ENCODE data around the gene CRYL1.

CRYL1 gene

GRCh38 chr13:20525601-20526544 lies at the start of gene CRYL1:
Gene CRYL1 (minus strand): TSS chr13:20525857. CDS start chr13:20525794, 63 bp downstream.
- no peak for DNase-seq

- DNase-seq = no peak
Observed at GRCh38 chr13:20573636-20574035, 48.0 kb upstream of the CRYL1 start.

GRCh38 chr13:20573186-20573585 lies 47.5 kb upstream of the CRYL1 start:
- DNase-seq = no peak

GRCh38 chr13:20571676-20572075 lies 46.0 kb upstream of the CRYL1 start:
- no peak for DNase-seq

GRCh38 chr13:20570517-20570916 lies 44.9 kb upstream of the CRYL1 start:
- DNase-seq = no peak

- DNase-seq = no peak
Observed at GRCh38 chr13:20567881-20568528, 42.3 kb upstream of the CRYL1 start.

GRCh38 chr13:20566898-20567874 lies 41.5 kb upstream of the CRYL1 start, which contains the start of gene IFT88:
Gene IFT88 (plus strand): TSS chr13:20567157. CDS start chr13:20574386, 7,229 bp downstream.
- peak; percentile 49 for DNase-seq

GRCh38 chr13:20566468-20566897 lies 40.8 kb upstream of the CRYL1 start:
- DNase-seq = no peak

- no peak for DNase-seq
Observed at GRCh38 chr13:20565115-20565736, 39.6 kb upstream of the CRYL1 start.

- DNase-seq = no peak
Observed at GRCh38 chr13:20561741-20562140, 36.1 kb upstream of the CRYL1 start.

GRCh38 chr13:20559659-20560356 lies 34.2 kb upstream of the CRYL1 start:
- no peak for DNase-seq

GRCh38 chr13:20558982-20559381 lies 33.3 kb upstream of the CRYL1 start:
- no peak for DNase-seq

GRCh38 chr13:20553311-20553710 lies 27.7 kb upstream of the CRYL1 start:
- DNase-seq = no peak

- DNase-seq = no peak
Observed at GRCh38 chr13:20550799-20551198, 25.1 kb upstream of the CRYL1 start.

GRCh38 chr13:20547479-20547908 lies 21.8 kb upstream of the CRYL1 start:
- DNase-seq = no peak

- no peak for DNase-seq
Observed at GRCh38 chr13:20546556-20546955, 20.9 kb upstream of the CRYL1 start.

GRCh38 chr13:20544201-20544923 lies 18.7 kb upstream of the CRYL1 start:
- DNase-seq = no peak

GRCh38 chr13:20536992-20537391 lies 11.3 kb upstream of the CRYL1 start:
- DNase-seq = no peak

GRCh38 chr13:20534038-20534608 lies 8.5 kb upstream of the CRYL1 start:
- DNase-seq = no peak

- DNase-seq = no peak
Observed at GRCh38 chr13:20528452-20528851, 2.8 kb upstream of the CRYL1 start.

Data from DMS79 treated with DMSO at 0.1 percent for 48 hours (cell line).